Motor neuron (in vitro differentiated cells): ENCODE data around the gene CELSR1. TPM values are rescaled to one million over a fixed set of nuclear protein-coding genes. Genes with fewer than 3 reads are reported as not detected.

ENCODE experiments used
- ATAC-seq, 8 experiments: fragments of 200-7000 bp; cut with Tn5 transposase; replicated peaks in 6 of 8; 2 replicates each; pipeline ENCODE4 v1.8.0; 2021; ENCODE audit warnings: mild to moderate bottlenecking in 8 of 8, moderate library complexity in 8 of 8
- H3K27ac ChIP-seq, 2 donors: fragments of 250-450 bp; sonication (Bioruptor Pico); 2 replicates each; pipeline ENCODE4 v1.9.0; 2021; ENCODE audit warnings: antibody characterized with exemption in 2 of 2, mild to moderate bottlenecking in 2 of 2, moderate library complexity in 1 of 2
- H3K4me1 ChIP-seq, 2 donors: fragments of 250-450 bp; sonication (Bioruptor Pico); replicated peaks in 1 of 2; 2 replicates each; pipeline ENCODE4 v1.6.1; 2021; ENCODE audit warnings: antibody characterized with exemption in 2 of 2, mild to moderate bottlenecking in 2 of 2, moderate library complexity in 1 of 2
- H3K4me3 ChIP-seq, 5 donors: fragments of 250-450 bp; sonication (Bioruptor Pico); 2 replicates each; pipeline ENCODE4 v1.9.0; 2021; ENCODE audit warnings: antibody characterized with exemption in 5 of 5, mild to moderate bottlenecking in 5 of 5, moderate library complexity in 4 of 5
- WGBS, 10 experiments: fragments of 450-650 bp; shearing (Covaris generic); methylation state at CpG; one replicate each; pipeline ENCODE4 v1.0.0; 2022; 5-methylcytosine and 5-hydroxymethylcytosine counted together
- in situ Hi-C, 9 experiments: fragments of 400-800 bp; cut with MboI; loops; one replicate each; pipeline ENCODE4 v1.15.0; 2021; ENCODE audit warnings: low sequenced_read_pairs in 9 of 9, low pct_unique_long_range_greater_than_20kb in 2 of 9; ENCODE audit not compliant: unreplicated experiment in 9 of 9
- total RNA-seq, 8 experiments: library from RNA; unstranded; fragments of 300-600 nt; gene quantifications; 2 replicates each; pipeline versions ENCODE4 v1.2.3 to v1.2.4, GENCODE V29; 2022

CELSR1 gene
- total RNA-seq, 8 experiments from 2014 or later = 0.76 to 26.6 (median 4.7) TPM

GRCh38 chr22:46353483-46354105 is 183.8 kb downstream of the CELSR1 start:
- WGBS, 10 experiments = 90 to 100% (median 99%) methylated on average over 1 to 7 of the region's 8 CpGs; no CpG with 5 or more reads in 4 of the 10 experiments

GRCh38 chr22:46352691-46353386 is 184.6 kb downstream of the CELSR1 start:
- peaks cover 0 to 6% of the 10 kb centered on the region in 2 donors for H3K4me1 ChIP-seq
- peak in 5 of 8 experiments; percentile 25 to 89 (median 82) for ATAC-seq
- H3K4me3 ChIP-seq = no peak overlapping the region
- in situ Hi-C loops = loop anchor here in 6 of 9 experiments (10.0 to 25.0 kb wide), 2 partner anchors 184 to 192 kb away; partner anchors contain the start of gene CELSR1 (in 3 of the 6)
- H3K27ac ChIP-seq = peak overlapping the region in 1 of 2 donors; percentile 48
- WGBS, 10 experiments = 50 to 94% (median 90%) methylated on average over 2 to 7 of the region's 20 CpGs; no CpG with 5 or more reads in 5 of the 10 experiments

More at GRCh38 chr22:46353483-46354105, 183.8 kb downstream of the CELSR1 start:
- H3K4me3 ChIP-seq = no peak overlapping the region
- H3K4me1 ChIP-seq = peaks cover 0 to 6% of the 10 kb centered on the region in 2 donors
- peak overlapping the region in 1 of 2 donors; percentile 48 for H3K27ac ChIP-seq
- in situ Hi-C loops = loop anchor here in 6 of 9 experiments (10.0 to 25.0 kb wide), 2 partner anchors 184 to 191 kb away; partner anchors contain the start of gene CELSR1 (in 3 of the 6)
- no peak for ATAC-seq

DNA sequence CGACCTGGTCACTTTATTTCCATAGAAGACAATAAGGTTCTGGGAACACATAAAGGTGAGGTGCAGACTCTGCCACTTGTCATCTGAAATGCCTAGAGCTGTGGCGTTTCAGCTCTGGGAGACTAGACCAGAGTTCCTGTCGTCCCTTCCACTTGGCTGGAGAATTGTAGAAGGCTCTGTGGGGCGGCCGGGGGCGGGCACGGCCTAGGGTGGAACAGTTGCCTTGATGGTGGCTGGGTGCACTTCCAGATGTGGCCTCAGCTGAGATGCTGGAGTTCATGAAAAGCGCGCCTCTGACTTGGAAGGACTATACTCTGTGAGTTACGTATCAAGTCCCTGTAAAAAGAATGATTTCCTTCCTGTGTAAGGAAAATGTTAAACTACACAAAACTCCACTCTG is 185.1 kb downstream of the CELSR1 start:
- no peak for ATAC-seq
- in situ Hi-C loops = loop anchor here in 6 of 9 experiments (10.0 to 25.0 kb wide), 2 partner anchors 185 to 193 kb away; partner anchors contain the start of gene CELSR1 (in 3 of the 6)
- H3K27ac ChIP-seq = no peak overlapping the region
- H3K4me1 ChIP-seq = peaks cover 0 to 6% of the 10 kb centered on the region in 2 donors
- H3K4me3 ChIP-seq = no peak overlapping the region
- 91 to 100% (median 94%) methylated on average over 5 to 8 of the region's 10 CpGs; no CpG with 5 or more reads in 7 of the 10 experiments for WGBS, 10 experiments

- Histone ChIP-seq H3K27ac (no peak overlapping the region), H3K4me3 (no peak overlapping the region), H3K4me1 (peaks cover 0 to 6% of the 10 kb centered on the region in 2 donors)
- WGBS, 10 experiments = 80 to 100% (median 80%) methylated on average over 1 to 5 of the region's 23 CpGs; no CpG with 5 or more reads in 5 of the 10 experiments
- in situ Hi-C loops = loop anchor here in 6 of 9 experiments (10.0 to 25.0 kb wide), 2 partner anchors 186 to 193 kb away; partner anchors contain the start of gene CELSR1 (in 3 of the 6)
- ATAC-seq = no peak
Measured at GRCh38 chr22:46351767-46352166, 185.7 kb downstream of the CELSR1 start.

- WGBS, 10 experiments = 70 to 100% (median 96%) methylated on average over 2 to 10 of the region's 28 CpGs; no CpG with 5 or more reads in 2 of the 10 experiments
- no peak overlapping the region for H3K4me3 ChIP-seq
- in situ Hi-C loops = loop anchor here in 6 of 9 experiments (10.0 to 25.0 kb wide), 2 partner anchors 186 to 194 kb away; partner anchors contain the start of gene CELSR1 (in 3 of the 6)
- H3K27ac ChIP-seq = no peak overlapping the region
- no peak for ATAC-seq
- peaks cover 0 to 6% of the 10 kb centered on the region in 2 donors for H3K4me1 ChIP-seq
Measured at GRCh38 chr22:46351131-46351735, 186.2 kb downstream of the CELSR1 start.

- WGBS, 10 experiments = 80 to 100% (median 89%) methylated on average over 1 to 7 of the region's 20 CpGs; no CpG with 5 or more reads in 6 of the 10 experiments
- H3K4me1 ChIP-seq = peaks cover 0 to 6% of the 10 kb centered on the region in 2 donors
- no peak for ATAC-seq
- in situ Hi-C loops = loop anchor here in 6 of 9 experiments (10.0 to 25.0 kb wide), 2 partner anchors 187 to 194 kb away; partner anchors contain the start of gene CELSR1 (in 3 of the 6)
- H3K4me3 ChIP-seq = no peak overlapping the region
- no peak overlapping the region for H3K27ac ChIP-seq
Measured at GRCh38 chr22:46350646-46351045, 186.8 kb downstream of the CELSR1 start.

DNA sequence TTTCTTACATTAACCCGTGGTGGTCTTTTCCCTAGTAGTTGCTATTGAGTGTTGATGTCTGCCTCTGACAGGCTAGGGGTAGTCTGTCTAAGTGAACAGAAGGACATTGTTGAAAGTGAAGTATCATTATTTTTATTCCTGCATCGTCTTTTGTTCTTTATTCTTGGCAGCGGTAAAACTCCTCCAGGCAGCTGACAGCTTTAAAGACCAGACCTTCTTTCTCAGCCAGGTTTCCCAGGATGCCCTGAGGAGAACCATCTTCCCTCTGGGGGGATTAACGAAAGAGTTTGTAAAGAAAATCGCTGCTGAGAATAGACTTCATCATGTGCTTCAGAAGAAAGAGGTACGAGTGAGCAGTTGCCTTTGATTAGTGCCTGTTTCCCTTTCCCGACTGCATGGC is 187.3 kb downstream of the CELSR1 start:
- Histone ChIP-seq H3K27ac (no peak overlapping the region), H3K4me1 (peaks cover 0 to 6% of the 10 kb centered on the region in 2 donors), H3K4me3 (no peak overlapping the region)
- in situ Hi-C loops = loop anchor here in 6 of 9 experiments (10.0 to 25.0 kb wide), 2 partner anchors 187 to 195 kb away; partner anchors contain the start of gene CELSR1 (in 3 of the 6)
- 38 to 100% (median 79%) methylated on average over 1 to 7 of the region's 7 CpGs; no CpG with 5 or more reads in 1 of the 10 experiments for WGBS, 10 experiments
- ATAC-seq = peak in 1 of 8 experiments; percentile 28

- no peak overlapping the region for H3K4me3 ChIP-seq
- ATAC-seq = no peak
- 0 to 100% (median 81%) methylated on average over 1 to 6 of the region's 6 CpGs; no CpG with 5 or more reads in 2 of the 10 experiments for WGBS, 10 experiments
- peaks cover 0 to 6% of the 10 kb centered on the region in 2 donors for H3K4me1 ChIP-seq
- in situ Hi-C loops = loop anchor here in 6 of 9 experiments (10.0 to 25.0 kb wide), 2 partner anchors 188 to 195 kb away; partner anchors contain the start of gene CELSR1 (in 3 of the 6)
- no peak overlapping the region for H3K27ac ChIP-seq
Measured at GRCh38 chr22:46349681-46350080, 187.7 kb downstream of the CELSR1 start.

- Histone ChIP-seq H3K4me3 (no peak overlapping the region), H3K27ac (no peak overlapping the region), H3K4me1 (peaks cover 0 to 6% of the 10 kb centered on the region in 2 donors)
- in situ Hi-C loops = no loop called here
- 81 to 100% (median 93%) methylated on average over 4 to 18 of the region's 18 CpGs; no CpG with 5 or more reads in 1 of the 10 experiments for WGBS, 10 experiments
- no peak for ATAC-seq
Measured at GRCh38 chr22:46349238-46349637, 188.2 kb downstream of the CELSR1 start.

- Histone ChIP-seq H3K4me3 (no peak overlapping the region), H3K27ac (no peak overlapping the region), H3K4me1 (peaks cover 0 to 8% of the 10 kb centered on the region in 2 donors)
- ATAC-seq = no peak
- in situ Hi-C loops = no loop called here
- WGBS, 10 experiments = 89 to 100% (median 99%) methylated on average over 1 to 10 of the region's 15 CpGs; no CpG with 5 or more reads in 3 of the 10 experiments
Measured at GRCh38 chr22:46348099-46348695, 189.2 kb downstream of the CELSR1 start.

DNA sequence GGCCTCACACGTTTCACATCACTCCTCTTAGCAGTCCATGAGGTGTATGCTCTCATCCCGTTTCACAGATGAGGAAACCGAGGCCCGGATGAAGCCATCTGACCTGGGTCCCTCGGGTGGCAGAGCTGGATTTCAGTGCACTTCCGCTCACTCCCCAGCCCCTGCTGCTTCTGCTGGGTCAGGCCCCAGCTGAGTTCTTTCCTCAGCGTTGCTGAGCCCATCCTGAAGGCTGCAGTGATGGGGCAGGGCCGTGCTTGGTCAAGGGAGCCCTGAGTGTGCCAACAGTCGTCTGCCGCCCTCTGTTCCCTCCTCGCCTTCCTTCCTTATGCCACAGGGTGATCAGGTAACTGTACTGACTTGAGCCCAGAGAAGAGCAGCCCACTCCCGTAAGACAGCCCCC is 189.8 kb downstream of the CELSR1 start:
- WGBS, 10 experiments = 76 to 100% (median 100%) methylated on average over 1 to 6 of the region's 12 CpGs; no CpG with 5 or more reads in 4 of the 10 experiments
- in situ Hi-C loops = no loop called here
- H3K27ac ChIP-seq = no peak overlapping the region
- ATAC-seq = no peak
- peaks cover 0 to 8% of the 10 kb centered on the region in 2 donors for H3K4me1 ChIP-seq
- H3K4me3 ChIP-seq = no peak overlapping the region
